ELF-1 (cell line): ENCODE data around the gene EXOC6.

Source experiments
- DNase-seq: peaks from one replicate; pipeline ENCODE4 v3.0.0-alpha.2; 2016; ENCODE audit warnings: low read depth, low spot score

The EXOC6 gene

DNA sequence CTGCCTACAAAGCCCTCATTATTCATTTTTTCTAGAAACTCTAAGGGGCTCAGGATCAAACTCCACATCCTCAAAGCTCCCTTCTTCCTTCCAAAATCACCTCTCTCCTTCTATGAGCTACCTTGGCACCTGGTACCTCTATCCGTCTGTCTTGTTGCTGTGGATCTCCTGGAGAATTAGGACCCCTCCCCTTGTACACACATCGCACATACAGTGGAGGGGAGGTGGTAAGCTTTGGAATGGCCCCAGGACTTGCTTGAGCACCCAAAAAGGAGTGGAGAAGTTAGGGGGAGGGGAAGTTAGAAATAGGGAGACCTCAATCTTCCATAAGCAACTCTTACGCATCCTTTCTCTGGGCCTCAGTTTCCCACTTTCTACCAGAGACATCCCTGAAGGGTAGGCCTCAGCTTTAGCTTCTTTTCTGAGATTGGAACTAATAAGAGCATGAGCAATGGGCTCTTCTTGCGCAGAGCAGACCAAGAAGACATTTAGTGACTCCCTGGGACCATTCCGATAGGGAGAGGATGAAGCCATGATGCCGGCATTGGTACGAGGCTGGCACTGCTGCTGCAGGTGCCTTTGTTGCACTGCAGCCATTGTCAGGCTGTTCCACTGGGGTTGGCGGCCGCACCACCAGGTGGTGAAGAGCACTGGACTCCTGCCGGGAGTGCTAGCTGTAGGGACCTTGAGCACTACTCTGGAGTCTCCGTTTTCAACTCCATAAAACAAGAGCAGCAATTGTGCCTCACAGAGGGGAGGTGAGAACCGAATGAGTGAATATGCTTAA lies 216.7 kb downstream of the EXOC6 start:
- DNase-seq, result no peak

- DNase-seq, result no peak
Measured at GRCh38 chr10:93065675-93066543, 217.6 kb downstream of the EXOC6 start.

DNA sequence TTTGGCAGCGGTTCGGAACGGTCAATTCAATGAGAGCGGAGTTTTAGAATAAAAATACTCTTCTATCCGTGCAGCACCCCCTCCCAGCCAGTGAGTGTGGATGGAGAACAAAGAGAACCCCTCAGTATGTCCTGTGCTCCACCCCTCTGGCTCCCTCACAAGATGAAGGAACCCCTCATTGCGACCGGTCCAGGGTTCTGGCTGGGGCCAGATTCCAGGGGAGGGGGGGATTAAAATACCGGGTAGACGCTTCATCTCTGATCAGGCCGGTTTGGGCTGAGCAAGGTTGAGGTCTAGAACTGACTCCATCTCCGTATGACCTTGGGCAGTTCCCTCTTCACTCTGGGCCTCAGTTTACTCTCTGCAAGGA lies 218.2 kb downstream of the EXOC6 start:
- no peak for DNase-seq

- no peak for DNase-seq
Measured at GRCh38 chr10:93067443-93068365, 219.4 kb downstream of the EXOC6 start.

- no peak for DNase-seq
Measured at GRCh38 chr10:93068411-93069244, 220.3 kb downstream of the EXOC6 start.

DNA sequence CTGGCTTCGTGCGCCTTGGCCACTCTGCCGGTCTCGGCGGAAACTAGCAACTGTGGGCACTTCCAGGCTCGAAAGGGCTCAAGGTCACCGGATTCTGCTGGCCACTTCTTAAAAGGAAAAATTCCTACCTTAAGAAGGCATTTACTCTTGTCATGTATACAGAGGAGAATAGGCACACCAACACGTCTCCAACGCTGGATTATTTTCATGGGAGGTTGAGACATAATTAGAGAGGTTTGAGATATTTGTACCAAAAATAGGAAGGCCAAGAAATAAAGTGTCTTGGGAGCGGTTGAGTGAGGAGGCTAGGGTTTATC lies 220.9 kb downstream of the EXOC6 start:
- DNase-seq, result no peak

DNA sequence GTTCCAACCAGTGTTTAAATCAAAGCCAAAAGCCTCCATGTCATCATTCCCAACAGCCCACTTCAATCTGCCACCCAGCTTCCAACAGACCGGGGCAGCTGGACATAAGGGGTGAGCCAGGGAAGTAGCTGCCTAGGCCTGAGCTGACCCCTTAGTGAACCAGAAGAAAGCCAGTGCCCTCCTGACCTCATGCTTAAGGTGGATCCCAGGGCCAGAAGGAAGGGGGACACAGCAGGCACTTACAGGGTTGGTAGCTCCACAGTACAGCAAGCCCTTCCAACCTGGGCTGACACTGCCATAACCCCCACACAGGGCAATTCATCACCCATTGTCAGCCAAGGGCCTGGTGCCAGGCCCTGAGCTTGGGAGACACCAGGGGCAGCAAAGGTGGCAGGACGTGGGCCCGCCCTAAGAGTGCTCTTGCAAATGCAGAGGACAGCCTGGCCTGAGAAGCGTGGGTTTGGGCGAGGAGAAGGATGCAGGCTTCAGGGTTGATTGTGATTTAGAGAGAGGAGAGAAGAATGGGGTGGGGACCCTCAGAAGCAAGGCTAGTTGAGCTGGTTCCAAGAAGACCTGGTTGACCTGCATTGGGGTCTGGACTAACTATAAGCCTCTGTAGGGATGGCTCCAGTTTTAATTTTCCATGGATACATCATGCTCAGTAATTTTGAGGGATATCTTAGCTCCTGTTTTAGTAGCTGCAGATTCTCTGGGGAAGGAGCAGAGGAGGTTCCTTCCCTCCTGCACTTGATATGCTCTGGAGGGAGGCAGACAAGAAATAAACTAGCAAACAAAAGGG lies 222.3 kb downstream of the EXOC6 start:
- no peak for DNase-seq

- no peak for DNase-seq
Measured at GRCh38 chr10:93071177-93071472, 222.8 kb downstream of the EXOC6 start.

DNA sequence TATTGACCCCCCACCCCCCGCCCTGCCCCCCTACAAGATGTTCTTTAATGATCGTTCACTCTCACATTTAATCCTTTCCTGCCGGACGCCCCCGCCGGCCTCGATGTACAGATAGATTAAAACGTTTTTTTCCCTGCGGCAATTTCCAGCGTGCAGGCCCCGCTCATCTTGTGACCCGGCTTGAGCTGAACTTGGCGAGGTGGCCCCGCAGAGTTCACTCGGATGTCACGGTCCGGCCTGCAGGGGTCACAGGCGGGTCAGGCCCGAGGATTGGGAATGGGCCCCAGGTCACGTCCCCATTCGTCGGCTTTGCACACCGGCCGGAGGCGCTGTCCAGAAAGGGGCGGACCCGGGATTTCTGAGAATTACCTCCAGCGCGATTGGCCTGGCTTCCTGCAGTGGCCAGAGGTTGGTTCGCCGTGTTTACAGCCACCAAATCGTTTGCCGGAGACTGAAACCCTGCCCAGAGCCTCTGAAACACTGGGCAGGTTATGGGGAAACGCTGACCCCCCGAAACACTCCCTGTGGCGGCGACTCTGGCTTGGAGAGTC lies 223.4 kb downstream of the EXOC6 start:
- DNase-seq, result peak; percentile 90

DNA sequence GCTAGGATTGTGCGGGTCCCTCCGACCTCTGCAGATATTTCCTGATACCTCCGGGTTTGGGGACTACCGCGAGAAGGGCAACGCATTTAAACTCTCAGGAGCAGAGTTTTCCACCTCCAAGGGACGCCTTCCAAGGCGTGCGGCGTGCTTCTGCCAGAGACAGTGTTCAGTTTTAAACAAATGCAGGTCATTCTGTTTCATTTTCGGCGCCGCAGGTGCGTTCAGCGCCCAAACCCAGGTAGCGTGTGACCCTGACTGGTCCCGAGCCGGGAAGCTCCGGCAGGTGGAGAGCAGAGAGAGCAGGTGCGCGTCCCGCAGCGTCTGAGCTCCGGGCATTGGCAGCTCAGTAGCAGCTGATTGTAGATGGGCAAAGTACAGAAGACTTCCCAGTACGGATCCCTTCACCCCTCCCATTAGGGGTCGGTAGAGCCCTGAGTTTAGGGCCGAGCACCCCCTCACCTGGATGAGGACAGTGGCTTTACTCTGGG lies 223.9 kb downstream of the EXOC6 start:
- DNase-seq, result no peak

DNA sequence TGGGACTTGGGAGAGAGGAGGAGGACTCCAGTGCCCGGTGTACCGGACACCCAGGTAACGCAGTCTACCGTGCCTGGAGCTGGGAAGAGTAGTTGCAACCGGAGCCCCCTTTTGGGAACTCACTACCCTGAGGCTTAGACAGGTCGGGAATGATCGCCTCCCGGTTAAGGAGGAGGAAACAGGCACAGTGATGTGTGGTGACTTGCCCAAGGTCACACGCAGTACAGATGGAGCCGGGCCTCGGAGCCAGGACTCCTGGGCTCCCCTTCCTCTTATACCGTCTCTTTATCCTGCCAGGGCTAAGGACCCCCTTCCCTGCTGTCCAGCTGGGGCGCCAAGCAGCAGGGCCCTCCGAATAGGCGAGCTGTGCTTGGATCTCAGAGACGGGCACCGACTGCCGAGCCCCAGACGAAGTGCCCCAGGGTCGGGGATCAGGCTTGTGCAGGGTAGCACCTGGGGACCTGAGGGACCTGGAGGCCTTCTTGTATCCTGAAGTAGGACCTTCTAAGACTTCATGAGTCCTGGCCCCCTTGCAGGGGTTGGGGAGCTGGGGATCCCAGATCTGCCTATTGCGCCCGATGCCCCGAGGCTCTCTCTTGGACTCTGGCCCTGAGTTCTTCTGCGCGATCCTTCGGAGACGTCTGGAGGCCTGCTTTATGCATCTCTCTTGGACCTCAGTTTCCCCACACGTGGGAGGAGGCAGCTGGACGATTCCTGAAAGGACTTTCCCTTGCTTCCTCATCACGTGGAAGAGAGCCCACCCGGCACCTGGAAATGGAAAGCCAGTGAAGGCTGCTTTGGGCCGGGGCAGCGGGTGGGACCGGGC lies 224.6 kb downstream of the EXOC6 start:
- DNase-seq, result no peak

DNA sequence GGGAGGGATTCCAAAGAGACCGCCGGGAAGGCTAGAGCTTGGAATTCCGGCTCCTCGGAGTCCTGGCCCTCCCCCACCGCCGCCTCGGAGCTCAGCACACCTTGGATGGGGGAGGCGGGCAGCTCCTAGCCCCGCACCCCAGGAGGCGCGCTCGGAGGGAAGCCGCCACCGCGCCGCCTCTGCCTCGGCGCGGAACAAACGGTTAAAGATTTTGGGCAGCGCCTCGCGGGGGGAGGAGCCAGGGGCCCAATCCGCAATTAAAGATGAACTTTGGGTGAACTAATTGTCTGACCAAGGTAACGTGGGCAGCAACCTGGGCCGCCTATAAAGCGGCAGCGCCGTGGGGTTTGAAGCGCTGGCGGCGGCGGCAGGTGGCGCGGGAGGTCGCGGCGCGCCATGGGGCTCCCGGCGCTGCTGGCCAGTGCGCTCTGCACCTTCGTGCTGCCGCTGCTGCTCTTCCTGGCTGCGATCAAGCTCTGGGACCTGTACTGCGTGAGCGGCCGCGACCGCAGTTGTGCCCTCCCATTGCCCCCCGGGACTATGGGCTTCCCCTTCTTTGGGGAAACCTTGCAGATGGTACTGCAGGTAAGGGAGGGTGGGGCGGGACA lies 225.3 kb downstream of the EXOC6 start, which contains the start of gene CYP26A1:
Gene CYP26A1 (plus strand): TSS at position 355 of the 608 bp plus-strand sequence. CDS start 42 bp downstream, at position 397.
- no peak for DNase-seq

DNA sequence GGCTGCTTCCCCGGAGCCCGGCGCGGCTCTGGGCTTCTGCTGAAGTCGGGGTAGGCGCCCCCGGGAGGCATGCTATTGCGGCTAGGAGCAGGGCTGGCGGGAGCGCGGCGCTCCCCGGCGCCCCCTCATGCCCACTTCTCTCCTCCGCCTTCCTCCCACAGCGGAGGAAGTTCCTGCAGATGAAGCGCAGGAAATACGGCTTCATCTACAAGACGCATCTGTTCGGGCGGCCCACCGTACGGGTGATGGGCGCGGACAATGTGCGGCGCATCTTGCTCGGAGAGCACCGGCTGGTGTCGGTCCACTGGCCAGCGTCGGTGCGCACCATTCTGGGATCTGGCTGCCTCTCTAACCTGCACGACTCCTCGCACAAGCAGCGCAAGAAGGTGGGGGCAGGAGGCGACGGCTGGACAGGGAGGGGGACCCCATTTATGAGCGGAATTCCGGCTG lies 225.9 kb downstream of the EXOC6 start:
- no peak for DNase-seq

GRCh38 chr10:93074597-93075368 lies 226.5 kb downstream of the EXOC6 start:
- DNase-seq, result no peak

DNA sequence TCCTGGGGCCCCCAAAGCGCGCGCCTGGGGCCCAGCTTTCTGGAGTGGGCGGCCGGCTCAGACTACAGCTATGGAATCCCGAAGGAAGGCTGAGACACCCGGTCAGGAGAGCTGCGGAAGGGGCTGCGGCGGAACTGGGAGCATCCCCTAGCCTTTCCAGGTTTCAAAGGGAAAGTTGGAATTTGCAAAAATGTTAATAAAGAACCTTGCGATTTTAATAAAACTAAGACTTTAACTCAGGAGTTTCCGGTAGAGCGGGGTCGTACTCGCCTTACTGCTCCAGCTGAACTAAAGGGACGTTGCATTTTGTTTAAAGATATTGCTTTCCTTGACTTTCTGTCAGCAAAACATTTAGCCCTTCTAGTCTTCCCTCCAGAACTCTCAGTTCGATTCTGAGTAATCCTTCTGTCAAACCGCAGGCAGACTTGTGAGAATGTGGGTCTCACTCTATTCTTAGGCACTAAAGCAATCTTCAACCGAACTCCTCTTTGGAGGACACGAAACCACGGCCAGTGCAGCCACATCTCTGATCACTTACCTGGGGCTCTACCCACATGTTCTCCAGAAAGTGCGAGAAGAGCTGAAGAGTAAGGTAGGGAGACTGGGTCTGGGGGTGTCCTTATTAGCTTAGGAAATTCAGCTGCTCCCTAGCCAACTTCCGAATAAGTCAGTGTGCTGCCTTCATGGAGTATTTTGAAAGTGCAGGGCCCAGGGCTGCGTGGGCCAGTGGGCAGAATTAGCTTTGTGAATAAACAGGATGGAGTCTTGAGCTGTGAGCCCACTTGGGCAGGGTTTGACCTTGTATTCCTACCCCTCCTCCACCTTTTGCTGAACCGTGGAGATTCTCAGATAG lies 227.3 kb downstream of the EXOC6 start:
- no peak for DNase-seq

DNA sequence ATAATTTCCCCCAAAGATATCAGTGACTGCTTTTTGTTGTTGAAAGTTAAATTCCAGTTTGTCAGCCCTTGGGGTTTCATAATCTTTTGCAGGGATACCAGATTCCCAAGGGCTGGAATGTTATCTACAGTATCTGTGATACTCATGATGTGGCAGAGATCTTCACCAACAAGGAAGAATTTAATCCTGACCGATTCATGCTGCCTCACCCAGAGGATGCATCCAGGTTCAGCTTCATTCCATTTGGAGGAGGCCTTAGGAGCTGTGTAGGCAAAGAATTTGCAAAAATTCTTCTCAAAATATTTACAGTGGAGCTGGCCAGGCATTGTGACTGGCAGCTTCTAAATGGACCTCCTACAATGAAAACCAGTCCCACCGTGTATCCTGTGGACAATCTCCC lies 228.6 kb downstream of the EXOC6 start:
- DNase-seq, result no peak

DNA sequence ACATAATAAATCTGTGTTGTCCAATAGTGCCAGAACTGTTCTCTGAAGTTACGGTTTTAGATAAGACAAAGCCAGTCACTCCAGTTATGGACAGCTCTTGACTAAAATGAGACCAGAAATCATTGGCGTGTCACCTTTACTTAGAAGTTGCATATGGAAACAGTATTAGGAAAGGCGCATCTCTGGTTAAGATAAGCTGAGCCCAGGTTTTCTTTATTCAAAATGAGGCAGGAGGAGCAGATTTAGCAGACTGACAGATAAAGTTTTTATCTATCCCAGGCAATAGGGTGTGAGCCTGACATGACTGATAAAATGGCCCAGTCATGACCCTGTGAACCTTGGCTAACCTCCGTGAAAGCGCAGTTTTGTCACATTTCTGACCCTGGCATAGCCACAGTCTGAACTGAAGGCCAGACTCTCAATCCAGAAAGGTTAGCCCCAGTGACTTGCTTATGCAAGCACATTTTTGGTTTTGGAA lies 229.6 kb downstream of the EXOC6 start:
- DNase-seq, result no peak
